T-helper 2 cell (primary cell): ENCODE results near the gene EPB41L4A.

Source experiments
- DNase-seq, 5 experiments: peaks; one replicate each; pipeline versions ENCODE4 v3.0.0 to v3.0.0-alpha.2; 2012 to 2022

The EPB41L4A gene

GRCh38 chr5:112304743-112305142 is 114.3 kb downstream of the EPB41L4A start:
- DNase-seq, result no peak

GRCh38 chr5:112303685-112304084 is 115.4 kb downstream of the EPB41L4A start:
- no peak for DNase-seq

GRCh38 chr5:112294126-112294525 is 125.0 kb downstream of the EPB41L4A start:
- DNase-seq, result no peak

- DNase-seq, result no peak
Measured at GRCh38 chr5:112293587-112293986, 125.5 kb downstream of the EPB41L4A start.

- no peak for DNase-seq
Measured at GRCh38 chr5:112290691-112291090, 128.4 kb downstream of the EPB41L4A start.

- DNase-seq, result no peak
Measured at GRCh38 chr5:112289465-112289864, 129.6 kb downstream of the EPB41L4A start.

GRCh38 chr5:112283943-112284929 is 134.8 kb downstream of the EPB41L4A start:
- no peak for DNase-seq

- no peak for DNase-seq
Measured at GRCh38 chr5:112283034-112283582, 136.0 kb downstream of the EPB41L4A start.

- DNase-seq, result no peak
Measured at GRCh38 chr5:112279082-112279481, 140.0 kb downstream of the EPB41L4A start.

GRCh38 chr5:112276991-112277390 is 142.1 kb downstream of the EPB41L4A start:
- DNase-seq, result no peak

GRCh38 chr5:112275671-112276070 is 143.4 kb downstream of the EPB41L4A start:
- DNase-seq, result no peak

GRCh38 chr5:112270299-112271293 is 148.5 kb downstream of the EPB41L4A start:
- DNase-seq, result no peak

- DNase-seq, result no peak
Measured at GRCh38 chr5:112267231-112267630, 151.8 kb downstream of the EPB41L4A start.

GRCh38 chr5:112264666-112265065 is 154.4 kb downstream of the EPB41L4A start:
- no peak for DNase-seq

- no peak for DNase-seq
Measured at GRCh38 chr5:112264151-112264550, 154.9 kb downstream of the EPB41L4A start.

- DNase-seq, result no peak
Measured at GRCh38 chr5:112263469-112263868, 155.6 kb downstream of the EPB41L4A start.

GRCh38 chr5:112258571-112258970 is 160.5 kb downstream of the EPB41L4A start:
- no peak for DNase-seq

GRCh38 chr5:112257976-112258375 is 161.1 kb downstream of the EPB41L4A start:
- no peak for DNase-seq

GRCh38 chr5:112257005-112257404 is 162.1 kb downstream of the EPB41L4A start:
- DNase-seq, result no peak

GRCh38 chr5:112254303-112254702 is 164.8 kb downstream of the EPB41L4A start:
- no peak for DNase-seq

GRCh38 chr5:112253478-112254250 is 165.4 kb downstream of the EPB41L4A start:
- DNase-seq, result no peak

- no peak for DNase-seq
Measured at GRCh38 chr5:112250551-112250950, 168.5 kb downstream of the EPB41L4A start.
